Activated gamma-delta T cell treated with Interleukin-2 at 50 U/mL for 16 hours (primary cell): ENCODE measurements around the gene PHF12.
"Not testable (repeated sequence)": the region's sequence is repeated elsewhere in the genome, so short reads cannot be mapped to it uniquely, and the experiment has no call there.

ENCODE experiments used
- DNase-seq: peaks from one replicate; pipeline ENCODE4 v3.0.0-alpha.2; 2020

Gene PHF12

DNA sequence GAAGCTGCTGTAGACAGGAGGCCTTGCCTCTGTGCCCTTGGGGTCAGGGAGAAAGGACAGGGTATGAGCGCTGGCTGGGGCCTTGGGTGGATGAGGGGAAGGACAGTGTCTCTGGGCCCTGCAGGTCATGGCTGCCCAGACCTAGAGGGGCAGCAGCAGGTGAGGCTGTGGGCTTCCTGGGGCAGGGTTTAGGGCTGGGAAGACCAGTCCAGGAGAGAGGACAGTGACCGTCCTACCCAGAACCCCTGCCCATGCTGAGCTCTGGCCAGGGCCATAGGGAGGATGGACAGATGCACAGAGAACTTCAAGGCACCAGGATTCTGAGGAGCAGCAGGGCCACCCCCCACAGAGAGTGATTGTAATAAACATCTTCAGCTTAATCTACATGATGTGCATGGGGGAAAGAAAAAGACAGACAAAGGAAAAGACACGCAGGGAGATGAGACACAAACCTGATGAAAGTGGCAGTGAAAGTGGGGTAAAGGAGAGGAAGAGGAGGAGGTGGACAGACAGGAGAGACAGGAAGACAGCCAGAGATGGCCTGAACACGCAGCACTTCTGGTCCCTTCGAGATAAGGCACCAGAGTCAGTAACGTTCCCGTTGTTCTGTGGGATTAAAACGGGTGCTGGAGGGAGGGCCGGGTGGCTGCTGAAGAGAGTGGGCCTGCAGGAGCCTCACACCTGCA lies 71.3 kb downstream of the PHF12 start:
- no peak for DNase-seq

DNA sequence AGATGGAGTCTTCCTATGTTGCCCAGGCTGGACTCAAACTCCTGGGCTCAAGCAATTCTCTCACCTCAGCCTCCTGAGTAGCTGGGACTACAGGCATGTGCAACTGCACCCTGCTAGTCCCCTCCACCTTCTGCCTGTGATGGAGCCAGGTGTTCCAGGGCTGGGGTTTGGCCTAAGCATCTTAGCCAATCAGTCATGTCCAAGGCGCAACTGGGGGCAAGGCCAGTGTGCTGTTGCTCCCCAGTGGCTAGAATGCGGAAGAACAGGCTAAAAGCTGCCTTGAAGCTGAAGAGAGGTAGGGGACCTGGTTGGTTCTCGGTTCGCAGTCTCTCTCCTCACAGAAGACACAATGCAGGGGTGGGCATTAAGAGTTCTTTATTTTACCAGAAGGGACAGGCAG lies 72.3 kb downstream of the PHF12 start:
- DNase-seq, result no peak

DNA sequence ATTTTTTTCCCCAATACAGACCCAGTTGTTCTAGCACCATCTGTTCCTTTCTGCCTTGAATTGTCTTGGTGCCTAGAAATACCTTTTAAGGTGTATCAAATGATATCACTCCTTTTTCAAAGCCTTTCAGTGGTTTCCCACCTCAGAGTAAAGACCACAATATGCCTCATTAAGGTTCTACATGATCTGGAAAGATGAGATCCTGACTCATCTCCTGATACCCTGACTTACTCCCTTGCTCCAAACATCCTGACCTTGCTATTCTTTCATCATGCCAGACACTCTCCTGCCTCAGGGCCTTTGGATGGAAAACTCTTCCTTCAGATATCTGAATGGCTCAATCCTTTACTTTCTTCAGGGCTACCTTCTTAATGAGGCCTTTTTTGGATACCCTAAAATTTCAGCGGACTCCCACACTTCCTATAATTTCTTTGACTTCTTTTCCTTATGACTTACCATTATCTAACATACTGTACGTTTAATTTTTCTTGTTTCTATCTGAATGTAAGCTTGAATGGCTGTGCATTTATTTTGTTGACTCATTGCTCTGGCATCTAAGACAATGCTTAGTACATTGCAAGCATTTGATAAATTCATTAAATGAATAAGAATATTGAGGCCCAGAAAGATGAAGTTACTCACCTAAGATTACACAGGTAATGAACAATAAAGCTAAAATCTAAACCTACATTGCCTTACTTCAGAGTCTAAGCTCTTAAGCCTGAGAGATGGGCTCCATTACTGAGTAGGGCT lies 73.0 kb downstream of the PHF12 start:
- no peak for DNase-seq

DNA sequence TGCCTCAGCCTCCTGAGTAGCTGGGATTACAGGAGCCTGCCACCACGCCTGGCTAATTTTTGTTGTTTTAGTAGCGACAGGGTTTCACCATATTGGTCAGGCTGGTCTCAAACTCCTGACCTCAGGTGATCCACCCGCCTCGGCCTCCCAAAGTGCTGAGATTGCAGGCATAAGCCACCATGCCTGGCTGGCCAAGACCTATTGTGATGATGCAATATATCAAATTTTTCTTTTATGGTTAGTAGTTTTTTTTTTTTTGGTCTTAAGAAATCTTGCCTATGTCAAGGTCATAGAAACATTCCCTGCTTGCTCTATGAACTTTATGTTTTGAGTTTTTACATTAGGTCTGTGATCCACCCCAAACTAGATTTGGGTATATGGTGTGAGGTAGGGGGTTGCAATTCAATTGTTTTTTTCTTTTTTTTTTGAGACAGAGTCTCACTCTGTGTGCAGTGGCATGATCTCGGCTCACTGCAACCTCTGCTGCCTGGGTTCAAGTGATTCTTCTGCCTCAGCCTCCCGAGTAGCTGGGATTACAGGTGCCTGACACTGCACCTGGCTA lies 74.1 kb downstream of the PHF12 start:
- not testable (repeated sequence) for DNase-seq

DNA sequence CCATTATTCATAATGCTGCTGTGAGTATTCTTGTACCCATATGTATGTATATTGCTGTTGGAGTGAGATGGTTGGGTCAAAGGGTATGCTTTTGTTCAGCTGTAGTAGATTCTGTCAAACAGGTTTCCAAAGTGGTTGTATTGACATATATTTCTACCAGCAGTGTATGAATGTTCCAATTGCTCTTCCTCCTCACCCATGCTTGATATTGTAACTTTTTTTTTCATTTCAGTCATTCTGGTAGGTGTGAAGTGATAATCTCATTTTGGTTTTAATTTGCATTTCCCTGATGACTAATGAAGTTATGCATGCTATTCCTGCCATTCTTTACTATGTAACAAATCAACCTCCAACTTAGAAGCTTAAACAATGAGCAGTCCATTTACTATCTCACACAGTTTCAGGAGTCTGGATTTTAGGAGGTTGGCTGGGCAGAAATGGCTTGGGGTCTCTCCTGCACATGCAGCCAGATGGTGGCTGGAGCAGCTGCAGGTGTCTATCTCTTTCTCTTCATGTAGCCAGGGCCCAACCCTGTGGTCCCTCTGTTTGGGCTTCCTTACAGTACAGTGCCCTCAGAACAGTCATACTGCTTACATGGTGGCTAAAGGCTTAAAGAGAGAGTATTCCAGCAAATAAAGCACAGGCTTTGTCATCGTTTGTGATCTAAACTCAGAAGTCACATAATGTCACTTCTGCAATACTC lies 75.3 kb downstream of the PHF12 start:
- DNase-seq, result no peak

DNA sequence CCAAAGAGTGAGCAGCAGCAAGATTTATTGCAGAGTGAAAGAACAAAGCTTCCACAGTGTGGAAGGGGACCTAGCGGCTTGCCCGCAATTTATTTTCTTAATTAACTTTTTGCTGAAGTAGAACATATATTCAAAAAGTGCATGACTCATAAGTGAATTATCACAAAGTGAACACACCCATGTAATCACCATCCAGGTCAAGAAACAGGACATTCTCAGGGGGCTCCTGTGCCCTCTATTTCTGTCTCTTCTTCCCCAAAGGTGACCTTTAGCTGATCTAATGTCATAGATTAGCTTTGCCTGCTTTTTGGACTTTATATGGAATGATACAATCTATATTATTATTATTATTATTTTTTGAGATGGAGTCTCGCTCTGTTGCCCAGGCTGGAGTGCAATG lies 76.6 kb downstream of the PHF12 start:
- DNase-seq, result no peak

DNA sequence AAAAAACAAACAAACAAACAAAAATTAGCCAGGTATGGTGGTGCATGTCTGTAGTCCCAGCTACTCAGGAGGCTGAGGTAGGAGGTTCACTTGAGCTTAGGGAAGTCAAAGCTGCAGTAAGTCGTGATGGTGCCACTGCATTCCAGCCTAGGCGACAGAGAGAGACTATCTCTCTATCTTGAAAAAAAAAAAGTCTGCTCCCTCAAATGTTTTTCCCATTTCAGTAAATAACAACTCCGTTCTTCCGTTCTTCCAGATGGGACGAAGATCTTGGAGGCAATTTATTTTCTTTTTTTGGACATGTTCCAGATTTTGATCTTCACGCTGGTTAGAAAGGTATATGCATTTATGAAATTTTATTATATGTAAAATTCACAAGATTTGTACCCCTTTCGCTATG lies 77.5 kb downstream of the PHF12 start:
- DNase-seq, result no peak

DNA sequence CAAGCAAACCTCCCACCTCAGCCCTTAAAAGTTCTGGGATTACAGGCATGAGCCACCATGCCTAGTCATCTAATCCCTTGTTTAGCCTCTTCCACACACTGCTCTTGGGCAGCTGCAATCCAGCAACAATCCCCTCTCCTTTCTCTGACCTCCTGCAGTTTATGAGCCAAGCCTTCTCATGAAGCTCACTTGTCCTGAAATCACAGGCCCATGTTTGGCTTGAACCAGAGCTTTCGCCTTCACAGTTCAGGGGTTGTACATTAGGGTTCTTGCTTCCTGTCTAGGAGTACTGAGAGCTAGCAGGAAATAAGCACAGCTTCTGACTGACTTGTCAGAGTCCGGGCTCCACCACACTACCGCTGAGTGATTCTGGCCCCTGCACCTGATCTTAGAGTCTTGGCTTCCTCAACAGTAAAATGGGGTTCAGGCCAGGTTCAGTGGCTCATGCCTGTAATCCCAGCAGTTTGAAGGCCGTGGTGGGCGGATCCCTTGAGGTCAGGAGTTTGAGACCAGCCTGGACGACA lies 80.2 kb downstream of the PHF12 start:
- peak; percentile 33 for DNase-seq

DNA sequence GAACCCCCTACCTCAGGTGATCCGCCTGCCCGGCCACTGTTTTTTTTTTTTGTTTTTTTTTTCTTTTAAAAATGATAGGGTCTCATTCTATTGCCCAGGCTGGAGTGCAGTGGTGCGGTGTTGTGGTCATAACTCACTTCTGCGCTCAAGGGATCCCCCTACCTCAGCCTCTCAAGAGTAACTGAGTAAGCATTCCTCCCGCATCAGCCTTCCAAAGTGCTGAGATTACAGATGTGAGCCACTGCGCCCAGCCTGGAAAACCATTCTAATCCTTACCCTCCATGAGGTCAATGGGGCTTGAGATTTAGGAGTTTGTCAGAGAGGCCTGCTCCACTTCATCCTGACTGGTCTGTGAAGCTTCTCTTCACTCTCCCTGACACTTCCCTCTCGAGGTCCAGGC lies 84.0 kb downstream of the PHF12 start:
- DNase-seq, result no peak

DNA sequence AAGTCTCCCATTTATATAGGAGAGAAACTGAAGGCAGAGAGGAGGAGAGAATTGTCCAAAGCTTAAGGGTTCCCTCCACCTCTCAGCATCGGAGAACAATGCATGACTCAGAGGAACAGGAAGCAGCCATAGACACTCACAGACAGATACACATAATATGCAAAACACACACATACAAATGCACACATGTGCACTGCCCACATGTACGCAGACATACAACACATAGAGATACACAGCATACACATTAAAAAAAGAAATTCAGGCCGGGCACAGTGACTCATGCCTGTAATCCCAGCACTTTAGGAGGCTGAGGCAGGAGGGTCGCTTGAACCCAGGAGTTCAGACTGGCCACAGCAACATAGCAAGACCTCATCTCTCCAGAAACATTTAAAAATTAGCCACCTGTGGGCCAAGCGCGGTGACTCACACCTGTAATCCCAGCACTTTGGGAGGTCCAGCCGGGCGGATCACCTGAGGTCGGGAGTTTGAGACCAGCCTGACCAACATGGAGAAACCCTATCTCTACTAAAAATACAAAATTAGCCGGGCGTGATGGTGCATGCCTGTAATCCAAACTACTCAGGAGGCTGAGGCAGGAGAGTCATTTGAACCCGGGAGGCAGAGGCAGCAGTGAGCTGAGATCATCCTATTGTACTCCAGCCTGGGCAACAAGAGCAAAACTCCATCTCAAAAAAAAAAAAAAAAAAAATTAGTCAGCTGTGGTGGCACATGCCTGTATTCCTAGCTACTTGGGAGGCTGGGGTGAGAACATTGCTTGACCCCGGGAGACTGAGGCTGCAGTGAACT lies 85.2 kb downstream of the PHF12 start:
- no peak for DNase-seq

DNA sequence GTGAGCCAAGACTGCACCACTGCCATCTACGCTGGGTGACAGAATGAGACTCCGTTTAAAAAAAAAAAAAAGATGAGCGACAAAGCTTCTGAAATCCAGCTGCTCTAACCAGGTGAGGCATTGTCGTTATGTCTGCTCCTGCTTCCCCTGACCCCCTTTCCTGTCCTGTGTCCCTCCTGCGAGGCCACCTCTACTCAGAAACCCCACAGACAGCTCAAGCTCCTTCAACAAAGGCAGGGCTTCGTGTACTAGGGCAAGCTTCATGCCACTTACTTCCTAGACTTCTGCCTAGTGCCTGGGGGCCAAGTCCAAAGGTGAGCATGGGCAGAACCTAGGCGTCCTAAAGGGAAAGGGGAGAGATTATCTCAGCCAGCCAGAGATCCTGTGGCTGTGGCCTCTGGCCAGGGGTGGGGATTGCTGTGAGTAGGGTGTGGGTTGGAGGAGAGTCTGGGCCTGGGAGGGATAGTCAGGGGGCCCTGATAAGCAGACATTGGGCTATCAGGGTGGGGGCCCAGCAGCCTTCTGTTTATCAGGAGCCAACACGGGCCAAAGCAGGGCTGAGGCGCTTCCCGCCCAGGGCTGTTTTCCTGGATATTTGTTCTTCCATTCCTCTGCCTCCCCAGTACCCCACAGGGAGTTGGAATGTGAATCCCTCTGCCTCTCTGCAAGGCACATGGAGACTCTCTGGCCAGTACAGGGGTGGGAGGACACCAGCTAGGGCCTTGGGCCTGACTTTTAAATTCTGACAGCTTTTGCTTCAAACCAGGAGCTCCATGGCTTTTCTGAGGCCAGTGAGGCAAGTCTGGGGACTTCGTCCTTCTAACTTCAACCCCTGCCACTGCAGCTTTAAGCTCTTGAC lies 86.1 kb downstream of the PHF12 start:
- no peak for DNase-seq

DNA sequence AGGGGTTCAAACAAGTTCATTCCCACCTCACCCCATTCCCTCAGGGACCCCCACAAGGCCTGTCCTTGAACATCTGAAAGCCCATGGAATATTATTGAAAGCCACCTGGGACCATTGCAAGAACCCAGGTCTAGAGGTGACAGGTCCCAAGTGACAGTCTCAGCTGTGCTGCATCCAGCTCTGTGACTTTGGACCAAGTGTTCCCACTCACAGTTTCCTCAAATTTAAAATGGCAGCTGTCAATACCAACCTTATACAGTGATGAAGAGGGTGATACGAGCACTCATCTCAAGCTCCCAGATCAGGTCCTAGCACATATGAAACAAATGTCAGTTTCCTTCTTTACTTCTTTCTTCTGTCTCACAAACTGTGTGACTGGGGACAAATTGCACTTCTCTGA lies 87.4 kb downstream of the PHF12 start:
- DNase-seq, result no peak

DNA sequence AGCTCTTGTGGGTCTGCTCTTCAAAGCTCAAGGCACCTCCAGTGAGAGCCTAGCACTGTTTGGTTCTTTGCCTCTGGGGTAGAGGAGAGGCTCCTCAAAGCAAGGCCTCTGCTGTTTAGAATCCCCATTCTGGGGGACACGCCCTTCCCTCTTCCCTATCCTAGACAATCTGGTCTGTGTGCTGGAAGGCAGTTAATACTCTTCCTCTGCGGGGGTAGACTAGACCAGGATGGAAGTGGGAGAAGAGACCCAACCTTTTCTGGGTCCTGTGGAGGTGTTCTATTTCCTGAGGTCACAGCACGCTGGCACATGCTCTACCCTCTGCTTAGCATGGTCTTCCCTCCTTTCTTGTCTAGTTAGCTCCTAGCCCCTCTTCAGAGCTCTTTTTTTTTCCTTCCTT lies 88.8 kb downstream of the PHF12 start:
- DNase-seq, result no peak

DNA sequence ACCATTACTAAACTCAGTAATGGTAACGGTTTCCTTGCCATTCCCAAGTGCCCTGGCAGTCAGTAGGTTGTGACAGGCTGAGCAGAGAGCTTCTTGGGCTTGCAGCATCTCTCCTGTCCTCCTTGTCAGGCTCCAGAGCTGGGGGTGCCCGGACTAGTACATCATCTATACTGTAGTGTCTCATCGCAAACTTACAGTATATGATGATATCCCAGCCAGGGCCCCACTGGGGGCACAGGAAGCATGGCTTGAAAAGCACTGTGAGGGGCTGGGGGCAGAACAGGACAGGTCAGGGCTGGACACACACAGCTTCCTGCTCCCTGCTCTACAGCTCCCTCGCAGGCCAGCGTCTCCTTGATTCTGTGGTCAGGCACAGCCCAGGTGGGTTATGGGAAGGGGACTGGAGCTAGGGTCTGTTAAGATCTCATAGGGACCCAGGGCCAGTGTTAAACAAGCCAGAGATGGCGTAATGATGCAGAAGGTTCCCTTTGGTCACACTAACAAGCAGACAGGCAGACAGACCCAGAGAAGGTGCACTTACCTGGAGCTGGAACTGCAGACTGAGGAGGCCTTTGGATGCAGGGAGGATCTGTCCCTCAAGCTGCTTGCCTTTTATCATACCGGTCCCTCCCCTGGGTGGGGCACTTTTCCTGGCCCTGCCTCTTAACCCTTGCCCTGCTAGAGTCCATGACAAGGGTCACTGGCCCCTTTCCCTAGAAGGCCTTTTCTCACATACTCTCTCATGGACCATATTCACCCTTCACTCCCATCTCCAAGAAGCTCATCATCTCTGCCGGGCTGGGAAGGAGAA lies 89.7 kb downstream of the PHF12 start:
- no peak for DNase-seq

DNA sequence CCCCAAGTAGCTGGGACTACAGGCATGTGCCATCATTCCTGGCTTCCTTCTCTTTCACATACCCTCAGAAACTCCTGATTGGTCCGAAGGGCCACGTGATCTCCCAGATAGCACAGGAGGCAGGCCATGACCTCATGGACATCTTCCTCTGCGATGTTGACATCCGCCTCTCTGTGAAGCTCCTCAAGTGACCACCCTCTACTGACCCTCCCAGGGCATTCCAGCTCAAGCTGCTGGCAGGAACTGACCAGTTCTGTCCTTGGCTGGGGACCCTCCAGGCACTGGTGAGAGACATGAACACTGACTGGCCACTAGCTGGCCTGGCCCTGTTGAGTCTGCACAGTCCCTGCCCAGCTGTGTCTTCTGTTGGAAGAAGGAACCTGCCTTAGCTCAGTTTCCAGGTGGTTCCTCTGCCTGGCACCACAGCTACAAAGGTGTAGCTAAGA lies 90.9 kb downstream of the PHF12 start:
- DNase-seq, result no peak

DNA sequence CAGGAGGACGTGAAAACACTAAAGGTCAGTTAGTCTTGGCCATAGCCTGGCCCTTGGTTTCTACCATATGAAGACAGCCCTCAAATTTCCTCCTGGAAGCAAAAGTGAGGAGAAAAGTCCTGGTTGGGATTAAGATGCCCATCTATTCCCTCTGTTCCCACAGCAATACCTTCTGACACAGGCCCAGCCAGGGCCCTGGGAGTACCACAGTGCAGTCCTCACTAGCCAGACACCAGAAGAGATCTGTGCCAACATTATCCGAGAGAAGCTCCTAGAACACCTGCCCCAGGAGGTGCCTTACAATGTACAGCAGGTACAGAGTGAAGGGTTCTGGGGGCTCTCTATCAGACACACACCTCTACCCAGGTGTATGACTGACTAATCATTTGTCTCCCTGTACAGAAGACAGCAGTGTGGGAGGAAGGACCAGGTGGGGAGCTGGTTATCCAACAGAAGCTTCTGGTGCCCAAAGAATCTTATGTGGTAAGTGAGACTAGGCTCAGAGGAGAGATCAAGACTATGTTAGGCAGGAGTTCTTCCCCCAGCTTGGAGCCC lies 92.4 kb downstream of the PHF12 start:
- no peak for DNase-seq

DNA sequence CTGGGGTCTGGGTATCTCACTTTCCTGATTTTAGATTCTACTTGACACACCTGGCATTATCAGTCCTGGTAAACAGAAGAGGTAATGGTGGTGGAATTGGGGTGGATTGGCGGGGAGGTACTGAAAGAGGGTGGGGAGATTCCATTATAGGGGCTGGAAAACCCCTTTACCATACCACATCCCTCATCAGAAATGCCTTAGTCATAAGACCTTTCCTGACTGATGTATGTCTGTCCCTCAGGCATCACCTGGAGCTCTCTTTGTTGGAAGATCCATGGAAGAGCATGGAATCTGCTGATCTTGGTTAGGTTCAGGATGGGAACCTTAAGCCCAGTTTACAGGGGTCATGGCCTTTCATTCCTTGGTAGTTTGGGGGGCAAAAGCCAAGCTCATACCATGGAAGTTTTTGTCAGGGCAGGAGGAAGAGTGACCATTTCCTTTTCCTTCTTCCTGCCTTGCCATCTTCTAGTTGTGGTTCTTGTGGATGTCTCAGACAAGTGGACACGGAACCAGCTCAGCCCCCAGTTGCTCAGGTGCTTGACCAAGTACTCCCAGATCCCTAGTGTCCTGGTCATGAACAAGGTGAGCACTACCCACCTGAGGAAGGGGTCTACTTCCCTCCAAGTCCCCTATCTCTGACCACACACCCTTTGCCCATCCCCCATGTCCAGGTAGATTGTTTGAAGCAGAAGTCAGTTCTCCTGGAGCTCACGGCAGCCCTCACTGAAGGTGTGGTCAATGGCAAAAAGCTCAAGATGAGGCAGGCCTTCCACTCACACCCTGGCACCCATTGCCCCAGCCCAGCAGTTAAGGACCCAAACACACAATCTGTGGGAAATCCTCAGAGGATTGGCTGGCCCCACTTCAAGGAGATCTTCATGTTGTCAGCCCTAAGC lies 93.2 kb downstream of the PHF12 start:
- no peak for DNase-seq

DNA sequence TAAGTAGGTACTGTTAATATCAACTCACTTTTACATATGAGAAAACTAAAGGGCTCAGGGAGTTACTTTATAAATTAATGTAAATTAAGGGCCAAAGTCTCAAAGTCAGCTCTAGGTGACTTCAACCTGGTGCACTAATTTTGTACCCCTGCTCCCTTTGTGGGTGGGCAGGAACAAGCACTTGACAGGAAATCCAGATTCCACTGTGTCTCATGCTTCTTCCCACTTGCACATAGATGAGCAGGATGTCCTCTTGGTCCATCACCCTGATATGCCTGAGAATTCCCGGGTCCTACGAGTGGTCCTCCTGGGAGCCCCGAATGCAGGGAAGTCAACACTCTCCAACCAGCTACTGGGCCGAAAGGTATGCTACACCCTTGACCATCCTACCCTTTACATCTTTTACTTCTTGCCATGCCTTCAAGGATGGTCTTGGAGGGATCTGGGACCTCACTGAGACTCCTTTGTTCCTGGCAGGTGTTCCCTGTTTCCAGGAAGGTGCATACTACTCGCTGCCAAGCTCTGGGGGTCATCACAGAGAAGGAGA lies 95.2 kb downstream of the PHF12 start:
- DNase-seq, result no peak

DNA sequence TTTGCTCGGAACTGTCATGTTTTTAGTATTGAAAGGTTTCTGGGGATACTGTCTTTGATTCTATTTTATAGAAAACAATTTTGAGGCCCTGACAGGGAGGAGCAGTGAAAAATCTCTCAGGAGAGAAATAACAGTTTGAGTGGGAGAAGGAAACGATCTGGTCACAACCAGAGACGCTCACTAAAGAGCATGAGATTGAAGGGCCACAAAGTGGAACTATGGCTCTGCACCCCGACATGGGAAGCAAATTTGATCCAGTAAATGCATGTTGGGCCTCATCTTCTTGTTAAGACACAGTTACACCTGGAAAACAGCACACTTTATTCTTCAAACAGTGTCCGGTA lies 96.0 kb downstream of the PHF12 start:
- no peak for DNase-seq
